ENCODE data around the gene FAM170B. TPM values are rescaled to one million over a fixed set of nuclear protein-coding genes. Genes with fewer than 3 reads are reported as not detected.

Gene FAM170B
- total and polyA plus RNA-seq, 9 of the 15 experiments (the other 6 are each of a cell fraction or from before 2014, with no cell fraction given), result 0.11 to 0.21 TPM; not detected in 7

- Histone ChIP-seq H3K4me1 (replicated peaks in 1 of 2; ENCODE audit: control insufficient read depth in 2 of 2, insufficient read depth in 2 of 2, low read length in 2 of 2) (peaks cover 10 to 20% of the 10 kb centered on the region in 2 experiments; a peak in 3 of 5 replicates), H3K9me3 (replicated peaks; ENCODE audit: control insufficient read depth, insufficient read depth, low read depth, low read length) (no peaks in the 10 kb centered on the region), H3K79me2 (ENCODE audit: control insufficient read depth, insufficient read depth, low read length) (no peaks in the 10 kb centered on the region), H3K4me3 (no peak overlapping the region), H4K20me1 (replicated peaks; ENCODE audit: control insufficient read depth, insufficient read depth, low read length) (no peaks in the 10 kb centered on the region), H3K9me1 (ENCODE audit: control insufficient read depth, insufficient read depth, low read length) (no peaks in the 10 kb centered on the region), H3K27me3 (ENCODE audit: control insufficient read depth in 2 of 2, insufficient read depth in 2 of 2, low read length in 2 of 2) (no peaks in the 10 kb centered on the region), H3K4me2 (ENCODE audit: insufficient read depth, low read length) (no peak overlapping the region), H3K36me3 (ENCODE audit: control insufficient read depth, insufficient read depth, low read length) (peaks cover 11% of the 10 kb centered on the region; the same call in 1 of the 3 replicates), H3K9ac (ENCODE audit: insufficient read depth in 1 of 2, low read depth in 2 of 2, low read length in 2 of 2) (peak overlapping the region in 1 of 2 experiments; percentile 17; a peak in 1 of 4 replicates), H3K27ac (ENCODE audit: extremely low read depth, low read depth, low read length) (no peak overlapping the region), H2AFZ (ENCODE audit: low read depth, low read length) (no peak overlapping the region)
- DNase-seq (ENCODE audit: extremely low read depth in 1 of 4, low spot score in 3 of 4), result no peak
- POLR2A ChIA-PET, result interaction anchor here (0.8 to 1.6 kb wide), 3 partner anchors 11 to 23 kb away, joined by 3 to 8 read pairs (median 6); no protein-coding TSS in a partner anchor
- TF ChIP-seq C11orf30 (IDR thresholded peaks at IDR 0.05; ENCODE audit: low read depth) (peak; percentile 70), TARDBP (IDR thresholded peaks at IDR 0.05) (no peak), ZNF316 (IDR thresholded peaks at IDR 0.05) (peak; percentile 74), MAFF (IDR thresholded peaks at IDR 0.05; ENCODE audit: low read length) (peak; percentile 26; the same call in 1 of the 2 replicates), EP400 (IDR thresholded peaks at IDR 0.05) (no peak)
- CTCF ChIA-PET (ENCODE audit: low intra/inter-chr PET ratio), result no interaction called here
- FAIRE-seq, result no peak
- WGBS (ENCODE audit: insufficient coverage, low coverage, missing lambda C conversion rate), result 17% methylated on average over 2 of the region's 2 CpGs
- in situ Hi-C loops (cut with MboI), result no loop called here
- peak; percentile 26; the same call in 2 of the 3 replicates for ATAC-seq
- no TSS peak for BruUV-seq (replicated peaks)
- intact Hi-C loops (cut with micrococcal nuclease), result no loop called here
These were observed 17.2 kb upstream of the FAM170B start for GRCh38 chr10:49151025-49151445.

- Histone ChIP-seq H4K20me1 (replicated peaks; ENCODE audit: control insufficient read depth, insufficient read depth, low read length) (no peaks in the 10 kb centered on the region), H3K9me3 (replicated peaks; ENCODE audit: control insufficient read depth, insufficient read depth, low read depth, low read length) (no peaks in the 10 kb centered on the region), H2AFZ (ENCODE audit: low read depth, low read length) (peak overlapping the region; percentile 29), H3K4me3 (no peak overlapping the region), H3K27ac (ENCODE audit: extremely low read depth, low read depth, low read length) (no peak overlapping the region), H3K4me2 (ENCODE audit: insufficient read depth, low read length) (no peak overlapping the region), H3K9ac (ENCODE audit: insufficient read depth in 1 of 2, low read depth in 2 of 2, low read length in 2 of 2) (no peak overlapping the region), H3K79me2 (ENCODE audit: control insufficient read depth, insufficient read depth, low read length) (no peaks in the 10 kb centered on the region), H3K36me3 (ENCODE audit: control insufficient read depth, insufficient read depth, low read length) (peaks cover 5% of the 10 kb centered on the region; the same call in 1 of the 3 replicates), H3K27me3 (ENCODE audit: control insufficient read depth in 2 of 2, insufficient read depth in 2 of 2, low read length in 2 of 2) (no peaks in the 10 kb centered on the region), H3K4me1 (replicated peaks in 1 of 2; ENCODE audit: control insufficient read depth in 2 of 2, insufficient read depth in 2 of 2, low read length in 2 of 2) (peaks cover 10 to 17% of the 10 kb centered on the region in 2 experiments; a peak in 3 of 5 replicates), H3K9me1 (ENCODE audit: control insufficient read depth, insufficient read depth, low read length) (no peaks in the 10 kb centered on the region)
- no peak for FAIRE-seq
- ATAC-seq, result no peak
- in situ Hi-C loops (cut with MboI), result no loop called here
- ChIA-PET CTCF (ENCODE audit: low intra/inter-chr PET ratio) (no interaction called here), POLR2A (interaction anchor here (1.0 to 1.6 kb wide), 2 partner anchors 10 to 22 kb away, joined by 6 to 8 read pairs; no protein-coding TSS in a partner anchor)
- no peak for DNase-seq (ENCODE audit: extremely low read depth in 1 of 4, low spot score in 3 of 4)
- BruUV-seq (replicated peaks), result no TSS peak
- intact Hi-C loops (cut with micrococcal nuclease), result no loop called here
- WGBS (ENCODE audit: insufficient coverage, low coverage, missing lambda C conversion rate), result 49% methylated on average over 5 of the region's 5 CpGs
- TF ChIP-seq FOXA3 (CRISPR knock-in tag; conservative IDR thresholded peaks at IDR 0.05 in 1 of 2, IDR thresholded peaks at IDR 0.05 in 1 of 2) (no peak), ZFP36 (IDR thresholded peaks at IDR 0.05; ENCODE audit: low read depth, low read length, partially characterized antibody) (no peak), AFF1 (IDR thresholded peaks at IDR 0.05; ENCODE audit: low read depth in 1 of 2, partially characterized antibody in 2 of 2) (no peak), SAFB2 (IDR thresholded peaks at IDR 0.05; ENCODE audit: borderline replicate concordance, low read depth, low read length, severe bottlenecking) (no peak), LARP7 (IDR thresholded peaks at IDR 0.05) (no peak), TCF3 (CRISPR knock-in tag; IDR thresholded peaks at IDR 0.05) (no peak), ARID2 (IDR thresholded peaks at IDR 0.05) (no peak), NR1H2 (CRISPR knock-in tag; IDR thresholded peaks at IDR 0.05) (no peak), U2AF1 (optimal IDR thresholded peaks at IDR 0.05; ENCODE audit: low read depth, low read length) (no peak)
These were observed 16.6 kb upstream of the FAM170B start for GRCh38 chr10:49150426-49150825.

Data from K562 (cell line).